ENCODE measurements around the gene SLC7A5.
"Not testable (repeated sequence)": the region's sequence is repeated elsewhere in the genome, so short reads cannot be mapped to it uniquely, and the experiment has no call there.

DNA sequence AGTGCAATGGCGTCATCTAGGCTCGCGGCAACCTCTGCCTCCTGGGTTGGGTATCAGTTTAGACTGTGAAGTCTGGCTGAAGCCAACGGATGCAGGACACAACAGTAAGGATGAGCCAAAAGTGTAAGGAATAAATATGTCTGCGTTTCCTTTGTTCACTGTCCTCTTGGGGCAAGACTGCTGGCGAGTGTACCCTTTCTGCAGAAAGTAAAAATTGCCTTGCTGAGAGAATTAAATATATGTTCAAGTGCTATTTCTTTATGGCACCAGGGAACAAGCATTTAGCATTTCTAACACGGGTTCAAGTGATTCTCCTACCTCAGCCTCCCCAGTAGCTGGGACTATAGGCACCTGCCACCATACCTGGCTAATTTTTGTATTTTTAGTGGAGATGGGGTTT, 51.9 kb downstream of the SLC7A5 start:
- TF ChIP-seq CTCF (conservative IDR thresholded peaks at IDR 0.05; ENCODE audit: low read length); EZH2phosphoT487 (IDR thresholded peaks at IDR 0.05; ENCODE audit: borderline replicate concordance): not testable (repeated sequence)

All from Loucy (cell line).